DND-41 (cell line): Measurements from ENCODE around the gene WFS1.

Experiments
- ATAC-seq: fragments of 200-7000 bp; cut with Tn5 transposase; 3 replicates; pipeline ENCODE4 v1.9.1; 2021; ENCODE audit warnings: low read depth; ENCODE audit not compliant: insufficient read depth
- DNase-seq: peaks from one replicate; pipeline ENCODE4 v3.0.0-alpha.2; 2020
- H2AFZ ChIP-seq: 2 replicates; pipeline ENCODE4 v1.6.0; 2012; ENCODE audit warnings: low read depth, low read length
- H3K27ac ChIP-seq: 2 replicates; pipeline ENCODE4 v1.5.1; 2012; ENCODE audit warnings: low read length, inconsistent platforms
- H3K27me3 ChIP-seq: fragments of 200-600 bp; sonication (generic); 2 replicates; pipeline ENCODE4 v1.6.0; 2012; ENCODE audit warnings: low read length, mild to moderate bottlenecking, inconsistent platforms; ENCODE audit not compliant: insufficient read depth, poor library complexity
- H3K36me3 ChIP-seq: 2 replicates; pipeline ENCODE4 v1.5.1; 2012; ENCODE audit warnings: low read length, inconsistent platforms; ENCODE audit not compliant: insufficient read depth
- H3K4me1 ChIP-seq: 2 replicates; pipeline ENCODE4 v1.5.1; 2012; ENCODE audit warnings: mild to moderate bottlenecking, low read length; ENCODE audit not compliant: insufficient read depth
- H3K4me2 ChIP-seq: 2 replicates; pipeline ENCODE4 v1.6.0; 2012; ENCODE audit warnings: mild to moderate bottlenecking, moderate library complexity, low read length, inconsistent platforms; ENCODE audit not compliant: insufficient read depth
- H3K4me3 ChIP-seq, 2 experiments: fragments of 200-600 bp in 1 of 2; shearing (Covaris generic) in 1 of 2; 2 replicates each; pipeline ENCODE4 v1.5.1; 2012 to 2016; ENCODE audit warnings: inconsistent platforms in 2 of 2, low read length in 2 of 2, mild to moderate bottlenecking in 2 of 2, low read depth in 1 of 2, moderate library complexity in 1 of 2
- H3K79me2 ChIP-seq: 2 replicates; pipeline ENCODE4 v1.6.0; 2012; ENCODE audit warnings: low read length, inconsistent platforms; ENCODE audit not compliant: insufficient read depth
- H3K9ac ChIP-seq: 2 replicates; pipeline ENCODE4 v1.6.0; 2012; ENCODE audit warnings: low read depth, mild to moderate bottlenecking, inconsistent platforms, low read length, moderate library complexity
- H3K9me3 ChIP-seq: 2 replicates; pipeline ENCODE4 v1.5.1; 2012; ENCODE audit warnings: low read length, moderate library complexity, mild to moderate bottlenecking, inconsistent platforms; ENCODE audit not compliant: insufficient read depth, severe bottlenecking
- H4K20me1 ChIP-seq: 2 replicates; pipeline ENCODE4 v1.6.0; 2012; ENCODE audit warnings: low read length; ENCODE audit not compliant: insufficient read depth
- EZH2 ChIP-seq: IDR thresholded peaks from 3 replicates; pipeline ENCODE4 v1.6.1; 2012; ENCODE audit warnings: borderline replicate concordance, low read depth, mild to moderate bottlenecking, moderate library complexity, low read length, inconsistent platforms; ENCODE audit not compliant: severe bottlenecking
- TF ChIP-seq, protein P1 (sequence below): IDR thresholded peaks from 2 replicates; pipeline ENCODE4 v1.5.1; 2012; ENCODE audit warnings: borderline replicate concordance, low read length, moderate library complexity, mild to moderate bottlenecking; ENCODE audit not compliant: poor library complexity, severe bottlenecking; ENCODE audit errors: extremely low read depth

Gene WFS1

GRCh38 chr4:6235012-6235411, 34.6 kb upstream of the WFS1 start:
- no peak overlapping the region for H3K27ac ChIP-seq
- no peak for TF ChIP-seq EZH2
- TF ChIP-seq, protein P1, sequence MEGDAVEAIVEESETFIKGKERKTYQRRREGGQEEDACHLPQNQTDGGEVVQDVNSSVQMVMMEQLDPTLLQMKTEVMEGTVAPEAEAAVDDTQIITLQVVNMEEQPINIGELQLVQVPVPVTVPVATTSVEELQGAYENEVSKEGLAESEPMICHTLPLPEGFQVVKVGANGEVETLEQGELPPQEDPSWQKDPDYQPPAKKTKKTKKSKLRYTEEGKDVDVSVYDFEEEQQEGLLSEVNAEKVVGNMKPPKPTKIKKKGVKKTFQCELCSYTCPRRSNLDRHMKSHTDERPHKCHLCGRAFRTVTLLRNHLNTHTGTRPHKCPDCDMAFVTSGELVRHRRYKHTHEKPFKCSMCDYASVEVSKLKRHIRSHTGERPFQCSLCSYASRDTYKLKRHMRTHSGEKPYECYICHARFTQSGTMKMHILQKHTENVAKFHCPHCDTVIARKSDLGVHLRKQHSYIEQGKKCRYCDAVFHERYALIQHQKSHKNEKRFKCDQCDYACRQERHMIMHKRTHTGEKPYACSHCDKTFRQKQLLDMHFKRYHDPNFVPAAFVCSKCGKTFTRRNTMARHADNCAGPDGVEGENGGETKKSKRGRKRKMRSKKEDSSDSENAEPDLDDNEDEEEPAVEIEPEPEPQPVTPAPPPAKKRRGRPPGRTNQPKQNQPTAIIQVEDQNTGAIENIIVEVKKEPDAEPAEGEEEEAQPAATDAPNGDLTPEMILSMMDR = no peak

DNA sequence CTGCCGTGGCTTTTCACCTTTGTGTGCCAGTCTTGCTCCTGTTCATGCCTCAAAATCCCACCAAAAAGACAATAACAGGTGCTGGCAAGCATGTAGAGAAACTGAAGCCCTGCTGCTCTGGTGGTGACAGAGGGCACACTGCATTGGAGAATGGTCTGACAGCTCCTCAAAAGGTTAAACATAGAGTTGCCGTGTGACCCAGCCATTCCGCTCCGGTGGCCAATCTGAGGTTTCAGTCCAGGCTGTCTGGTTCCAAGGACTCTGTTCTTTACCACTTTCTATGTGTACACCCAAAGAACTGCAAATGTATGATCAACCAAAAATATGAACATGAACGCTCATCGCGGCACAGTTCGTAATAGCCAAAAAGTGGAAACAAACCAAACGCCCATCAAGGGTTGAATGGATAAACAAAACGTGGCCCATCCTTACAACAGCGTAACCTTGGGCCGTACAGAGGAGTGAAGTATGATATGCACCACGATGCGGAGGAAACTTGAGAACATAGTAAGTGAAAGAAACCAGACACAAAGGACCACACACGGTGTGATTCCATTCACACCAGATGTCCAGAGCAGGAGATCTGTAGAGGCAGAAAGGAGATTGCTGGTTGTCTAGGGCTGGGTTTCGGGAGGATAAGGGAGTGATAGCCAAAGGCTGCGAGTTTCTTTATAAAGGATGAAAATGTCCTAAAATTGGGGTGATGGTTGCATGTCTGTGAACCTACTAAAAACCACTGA, 33.6 kb upstream of the WFS1 start:
- TF ChIP-seq, protein P1 = no peak
- no peak for TF ChIP-seq EZH2
- Histone ChIP-seq H3K4me1 (no peaks in the 10 kb centered on the region), H2AFZ (no peak overlapping the region)

More at GRCh38 chr4:6235012-6235411, 34.6 kb upstream of the WFS1 start:
- DNase-seq (no peak), ATAC-seq (no peak)
- Histone ChIP-seq H3K9me3 (no peaks in the 10 kb centered on the region), H3K4me1 (no peaks in the 10 kb centered on the region), H4K20me1 (no peaks in the 10 kb centered on the region; the same call in 1 of the 2 replicates), H3K27me3 (no peaks in the 10 kb centered on the region), H3K4me3 (no peak overlapping the region), H2AFZ (no peak overlapping the region), H3K4me2 (no peak overlapping the region), H3K36me3 (no peaks in the 10 kb centered on the region), H3K9ac (no peak overlapping the region), H3K79me2 (no peaks in the 10 kb centered on the region)

GRCh38 chr4:6236816-6237390, 32.7 kb upstream of the WFS1 start:
- no peaks in the 10 kb centered on the region for H3K79me2 ChIP-seq
- H3K36me3 ChIP-seq = no peaks in the 10 kb centered on the region
- TF ChIP-seq, protein P1 = no peak
- TF ChIP-seq EZH2 = no peak
- DNase-seq (no peak), ATAC-seq (no peak)
- H3K4me3 ChIP-seq = no peak overlapping the region
- H3K9ac ChIP-seq = no peak overlapping the region
- H2AFZ ChIP-seq = no peak overlapping the region
- H3K9me3 ChIP-seq = no peaks in the 10 kb centered on the region
- H3K4me2 ChIP-seq = no peak overlapping the region
- H3K27me3 ChIP-seq = no peaks in the 10 kb centered on the region
- H3K4me1 ChIP-seq = no peaks in the 10 kb centered on the region
- H3K27ac ChIP-seq = no peak overlapping the region
- H4K20me1 ChIP-seq = no peaks in the 10 kb centered on the region

More for the DNA sequence above, 33.6 kb upstream of the WFS1 start:
- no peaks in the 10 kb centered on the region for H4K20me1 ChIP-seq
- no peak overlapping the region for H3K4me2 ChIP-seq
- H3K27me3 ChIP-seq = no peaks in the 10 kb centered on the region
- no peaks in the 10 kb centered on the region for H3K9me3 ChIP-seq
- no peak overlapping the region for H3K4me3 ChIP-seq
- no peak overlapping the region for H3K9ac ChIP-seq
- no peaks in the 10 kb centered on the region for H3K36me3 ChIP-seq
- no peaks in the 10 kb centered on the region for H3K79me2 ChIP-seq
- H3K27ac ChIP-seq = no peak overlapping the region
- DNase-seq (no peak), ATAC-seq (no peak)
